HepG2 (cell line): ENCODE results near the gene CAPRIN2. TPM values are rescaled to one million over a fixed set of nuclear protein-coding genes. Genes with fewer than 3 reads are reported as not detected.

Experiments used
- JUND ChIP-seq: sonication (generic); formaldehyde crosslinking; IDR thresholded peaks from 2 replicates; pipeline ENCODE4 v1.8.0; 2022; ENCODE audit warnings: mild to moderate bottlenecking, missing genetic modification reagents
- MTA3 ChIP-seq: sonication (generic); formaldehyde crosslinking; IDR thresholded peaks from 2 replicates; pipeline ENCODE4 v1.4.0; 2020; ENCODE audit warnings: missing genetic modification reagents
- MTF1 ChIP-seq: sonication (generic); formaldehyde crosslinking; IDR thresholded peaks from 2 replicates; pipeline ENCODE4 v1.5.0; 2020; ENCODE audit warnings: missing genetic modification reagents
- NFE2L2 ChIP-seq: fragments of 150-350 bp; IDR thresholded peaks from 2 replicates; pipeline ENCODE4 v1.6.1; 2014; ENCODE audit warnings: low read length
- NFYC ChIP-seq: IDR thresholded peaks from 2 replicates; pipeline ENCODE4 v1.6.1; 2016; ENCODE audit warnings: missing genetic modification reagents, missing compliant biosample characterization
- PLRG1 ChIP-seq: fragments of 450-650 bp; conservative IDR thresholded peaks from 2 replicates; pipeline ENCODE4 v1.6.1; 2016
- POLR2A ChIP-seq, 2 experiments: IDR thresholded peaks; 2 replicates each; pipeline ENCODE4 v1.6.1; 2011; ENCODE audit warnings: low read depth in 2 of 2, low read length in 2 of 2, mild to moderate bottlenecking in 1 of 2, moderate library complexity in 1 of 2; ENCODE audit not compliant: insufficient read depth in 1 of 2
- POLR2AphosphoS5 ChIP-seq: IDR thresholded peaks from 2 replicates; pipeline ENCODE4 v1.6.1; 2012; ENCODE audit warnings: low read depth, low read length
- REPIN1 ChIP-seq: sonication (generic); formaldehyde crosslinking; IDR thresholded peaks from 2 replicates; pipeline ENCODE4 v1.8.0; 2022; ENCODE audit warnings: missing genetic modification reagents, low read depth, mild to moderate bottlenecking, borderline replicate concordance
- SIX1 ChIP-seq: sonication (generic); formaldehyde crosslinking; IDR thresholded peaks from 2 replicates; pipeline ENCODE4 v1.4.0; 2020; ENCODE audit warnings: missing genetic modification reagents, borderline replicate concordance
- ZBTB1 ChIP-seq: sonication (generic); formaldehyde crosslinking; IDR thresholded peaks from 2 replicates; pipeline ENCODE4 v1.4.0; 2020; ENCODE audit warnings: missing genetic modification reagents, borderline replicate concordance
- ZBTB20 ChIP-seq: sonication (generic); formaldehyde crosslinking; IDR thresholded peaks from 2 replicates; pipeline ENCODE4 v1.8.1; 2023; ENCODE audit warnings: missing genetic modification reagents, low read depth, mild to moderate bottlenecking, borderline replicate concordance
- ZNF75D ChIP-seq: sonication (generic); formaldehyde crosslinking; IDR thresholded peaks from 2 replicates; pipeline ENCODE4 v1.8.1; 2023; ENCODE audit warnings: missing genetic modification reagents, mild to moderate bottlenecking, borderline replicate concordance
- polyA plus RNA-seq, 8 experiments: library from polyadenylated mRNA; depleted of rRNA in 3 of 8; stranded (reverse) in 7 of 8; unstranded in 1 of 8; fragments of >200 nt; fragmentation: Illumina TruSeq in 4 of 8; extraction: Trizol in 4 of 8; gene quantifications; 2 replicates each; pipeline versions ENCODE4 v1.2.1 to v1.2.3, GENCODE V29; 2011 to 2016; ENCODE audit warnings: low read depth in 4 of 8, missing spikeins in 1 of 8, mixed read lengths in 1 of 8; ENCODE audit not compliant: insufficient read depth in 1 of 8
- total RNA-seq, 5 experiments: library from RNA; depleted of rRNA; stranded (reverse); fragments of >200 nt; fragmentation: Illumina TruSeq; extraction: Trizol; gene quantifications; 2 replicates each; pipeline ENCODE4 v1.2.3, GENCODE V29; 2016; ENCODE audit warnings: low read depth in 1 of 5
- TF ChIP-seq, protein P1 (sequence below): sonication (generic); formaldehyde crosslinking; IDR thresholded peaks from 2 replicates; pipeline ENCODE4 v1.5.0; 2020; ENCODE audit warnings: mild to moderate bottlenecking, missing genetic modification reagents, borderline replicate concordance
- TF ChIP-seq, protein P2 (sequence below): sonication (generic); formaldehyde crosslinking; IDR thresholded peaks from 2 replicates; pipeline ENCODE4 v1.8.0; 2022; ENCODE audit warnings: mild to moderate bottlenecking, missing genetic modification reagents
- TF ChIP-seq, protein P3 (sequence below): sonication (generic); formaldehyde crosslinking; IDR thresholded peaks from 2 replicates; pipeline ENCODE4 v1.4.0; 2020; ENCODE audit warnings: missing genetic modification reagents; ENCODE audit errors: not compliant biosample characterization
- TF ChIP-seq, protein P4 (sequence below): IDR thresholded peaks from 2 replicates; pipeline ENCODE4 v1.6.1; 2016; ENCODE audit warnings: mild to moderate bottlenecking

The CAPRIN2 gene
- total and polyA plus RNA-seq, 2 of the 13 experiments (the other 11 are each of a cell fraction or from before 2014, with no cell fraction given), result 21.7 to 30.6 TPM

- TF ChIP-seq, protein P1, sequence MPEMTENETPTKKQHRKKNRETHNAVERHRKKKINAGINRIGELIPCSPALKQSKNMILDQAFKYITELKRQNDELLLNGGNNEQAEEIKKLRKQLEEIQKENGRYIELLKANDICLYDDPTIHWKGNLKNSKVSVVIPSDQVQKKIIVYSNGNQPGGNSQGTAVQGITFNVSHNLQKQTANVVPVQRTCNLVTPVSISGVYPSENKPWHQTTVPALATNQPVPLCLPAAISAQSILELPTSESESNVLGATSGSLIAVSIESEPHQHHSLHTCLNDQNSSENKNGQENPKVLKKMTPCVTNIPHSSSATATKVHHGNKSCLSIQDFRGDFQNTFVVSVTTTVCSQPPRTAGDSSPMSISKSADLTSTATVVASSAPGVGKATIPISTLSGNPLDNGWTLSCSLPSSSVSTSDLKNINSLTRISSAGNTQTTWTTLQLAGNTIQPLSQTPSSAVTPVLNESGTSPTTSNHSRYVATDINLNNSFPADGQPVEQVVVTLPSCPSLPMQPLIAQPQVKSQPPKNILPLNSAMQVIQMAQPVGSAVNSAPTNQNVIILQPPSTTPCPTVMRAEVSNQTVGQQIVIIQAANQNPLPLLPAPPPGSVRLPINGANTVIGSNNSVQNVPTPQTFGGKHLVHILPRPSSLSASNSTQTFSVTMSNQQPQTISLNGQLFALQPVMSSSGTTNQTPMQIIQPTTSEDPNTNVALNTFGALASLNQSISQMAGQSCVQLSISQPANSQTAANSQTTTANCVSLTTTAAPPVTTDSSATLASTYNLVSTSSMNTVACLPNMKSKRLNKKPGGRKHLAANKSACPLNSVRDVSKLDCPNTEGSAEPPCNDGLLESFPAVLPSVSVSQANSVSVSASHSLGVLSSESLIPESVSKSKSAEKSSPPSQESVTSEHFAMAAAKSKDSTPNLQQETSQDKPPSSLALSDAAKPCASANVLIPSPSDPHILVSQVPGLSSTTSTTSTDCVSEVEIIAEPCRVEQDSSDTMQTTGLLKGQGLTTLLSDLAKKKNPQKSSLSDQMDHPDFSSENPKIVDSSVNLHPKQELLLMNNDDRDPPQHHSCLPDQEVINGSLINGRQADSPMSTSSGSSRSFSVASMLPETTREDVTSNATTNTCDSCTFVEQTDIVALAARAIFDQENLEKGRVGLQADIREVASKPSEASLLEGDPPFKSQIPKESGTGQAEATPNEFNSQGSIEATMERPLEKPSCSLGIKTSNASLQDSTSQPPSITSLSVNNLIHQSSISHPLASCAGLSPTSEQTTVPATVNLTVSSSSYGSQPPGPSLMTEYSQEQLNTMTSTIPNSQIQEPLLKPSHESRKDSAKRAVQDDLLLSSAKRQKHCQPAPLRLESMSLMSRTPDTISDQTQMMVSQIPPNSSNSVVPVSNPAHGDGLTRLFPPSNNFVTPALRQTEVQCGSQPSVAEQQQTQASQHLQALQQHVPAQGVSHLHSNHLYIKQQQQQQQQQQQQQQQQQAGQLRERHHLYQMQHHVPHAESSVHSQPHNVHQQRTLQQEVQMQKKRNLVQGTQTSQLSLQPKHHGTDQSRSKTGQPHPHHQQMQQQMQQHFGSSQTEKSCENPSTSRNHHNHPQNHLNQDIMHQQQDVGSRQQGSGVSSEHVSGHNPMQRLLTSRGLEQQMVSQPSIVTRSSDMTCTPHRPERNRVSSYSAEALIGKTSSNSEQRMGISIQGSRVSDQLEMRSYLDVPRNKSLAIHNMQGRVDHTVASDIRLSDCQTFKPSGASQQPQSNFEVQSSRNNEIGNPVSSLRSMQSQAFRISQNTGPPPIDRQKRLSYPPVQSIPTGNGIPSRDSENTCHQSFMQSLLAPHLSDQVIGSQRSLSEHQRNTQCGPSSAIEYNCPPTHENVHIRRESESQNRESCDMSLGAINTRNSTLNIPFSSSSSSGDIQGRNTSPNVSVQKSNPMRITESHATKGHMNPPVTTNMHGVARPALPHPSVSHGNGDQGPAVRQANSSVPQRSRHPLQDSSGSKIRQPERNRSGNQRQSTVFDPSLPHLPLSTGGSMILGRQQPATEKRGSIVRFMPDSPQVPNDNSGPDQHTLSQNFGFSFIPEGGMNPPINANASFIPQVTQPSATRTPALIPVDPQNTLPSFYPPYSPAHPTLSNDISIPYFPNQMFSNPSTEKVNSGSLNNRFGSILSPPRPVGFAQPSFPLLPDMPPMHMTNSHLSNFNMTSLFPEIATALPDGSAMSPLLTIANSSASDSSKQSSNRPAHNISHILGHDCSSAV, result no peak
- TF ChIP-seq NFYC (CRISPR knock-in tag), result no peak; the same call in 1 of the 2 replicates
- peak; percentile 48 to 49; a peak in 3 of 4 replicates for TF ChIP-seq POLR2A (IDR thresholded peaks at IDR 0.05; ENCODE audit: insufficient read depth in 1 of 2, low read depth in 2 of 2, low read length in 2 of 2)
- peak; percentile 61; the same call in 1 of the 2 replicates for TF ChIP-seq POLR2AphosphoS5
- no peak for TF ChIP-seq MTA3 (CRISPR knock-in tag)
- 0 out of 2 replicates have a peak, but pooled peaks have one; percentile 9 for TF ChIP-seq JUND
- TF ChIP-seq ZNF75D, result no peak
- no peak for TF ChIP-seq NFE2L2
- no peak for TF ChIP-seq SIX1
- TF ChIP-seq, protein P2, sequence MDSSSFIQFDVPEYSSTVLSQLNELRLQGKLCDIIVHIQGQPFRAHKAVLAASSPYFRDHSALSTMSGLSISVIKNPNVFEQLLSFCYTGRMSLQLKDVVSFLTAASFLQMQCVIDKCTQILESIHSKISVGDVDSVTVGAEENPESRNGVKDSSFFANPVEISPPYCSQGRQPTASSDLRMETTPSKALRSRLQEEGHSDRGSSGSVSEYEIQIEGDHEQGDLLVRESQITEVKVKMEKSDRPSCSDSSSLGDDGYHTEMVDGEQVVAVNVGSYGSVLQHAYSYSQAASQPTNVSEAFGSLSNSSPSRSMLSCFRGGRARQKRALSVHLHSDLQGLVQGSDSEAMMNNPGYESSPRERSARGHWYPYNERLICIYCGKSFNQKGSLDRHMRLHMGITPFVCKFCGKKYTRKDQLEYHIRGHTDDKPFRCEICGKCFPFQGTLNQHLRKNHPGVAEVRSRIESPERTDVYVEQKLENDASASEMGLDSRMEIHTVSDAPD (CRISPR knock-in tag), result no peak
- no peak for TF ChIP-seq MTF1 (CRISPR knock-in tag)
- TF ChIP-seq REPIN1, result peak; percentile 65
- no peak for TF ChIP-seq PLRG1
- TF ChIP-seq, protein P3, sequence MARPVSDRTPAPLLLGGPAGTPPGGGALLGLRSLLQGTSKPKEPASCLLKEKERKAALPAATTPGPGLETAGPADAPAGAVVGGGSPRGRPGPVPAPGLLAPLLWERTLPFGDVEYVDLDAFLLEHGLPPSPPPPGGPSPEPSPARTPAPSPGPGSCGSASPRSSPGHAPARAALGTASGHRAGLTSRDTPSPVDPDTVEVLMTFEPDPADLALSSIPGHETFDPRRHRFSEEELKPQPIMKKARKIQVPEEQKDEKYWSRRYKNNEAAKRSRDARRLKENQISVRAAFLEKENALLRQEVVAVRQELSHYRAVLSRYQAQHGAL (CRISPR knock-in tag), result no peak
- TF ChIP-seq ZBTB1 (CRISPR knock-in tag), result no peak
- TF ChIP-seq, protein P4, sequence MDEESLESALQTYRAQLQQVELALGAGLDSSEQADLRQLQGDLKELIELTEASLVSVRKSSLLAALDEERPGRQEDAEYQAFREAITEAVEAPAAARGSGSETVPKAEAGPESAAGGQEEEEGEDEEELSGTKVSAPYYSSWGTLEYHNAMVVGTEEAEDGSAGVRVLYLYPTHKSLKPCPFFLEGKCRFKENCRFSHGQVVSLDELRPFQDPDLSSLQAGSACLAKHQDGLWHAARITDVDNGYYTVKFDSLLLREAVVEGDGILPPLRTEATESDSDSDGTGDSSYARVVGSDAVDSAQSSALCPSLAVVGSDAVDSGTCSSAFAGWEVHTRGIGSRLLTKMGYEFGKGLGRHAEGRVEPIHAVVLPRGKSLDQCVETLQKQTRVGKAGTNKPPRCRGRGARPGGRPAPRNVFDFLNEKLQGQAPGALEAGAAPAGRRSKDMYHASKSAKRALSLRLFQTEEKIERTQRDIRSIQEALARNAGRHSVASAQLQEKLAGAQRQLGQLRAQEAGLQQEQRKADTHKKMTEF, result peak; percentile 18; the same call in 1 of the 2 replicates
- TF ChIP-seq ZBTB20, result 0 out of 2 replicates have a peak, but pooled peaks have one; percentile 57
Measured at GRCh38 chr12:30695199-30696102, 59.3 kb downstream of the CAPRIN2 start, which contains the start of gene IPO8 (continued).
